NCI-H187 (cell line): ENCODE measurements around the gene MAGOH.
"Not testable (repeated sequence)": the region's sequence is repeated elsewhere in the genome, so short reads cannot be mapped to it uniquely, and the experiment has no call there.

Experiments
- DNase-seq, 2 experiments: peaks; one replicate each; lab custom pipeline; 2025; lab: John Stamatoyannopoulos, UW

Gene MAGOH

DNA sequence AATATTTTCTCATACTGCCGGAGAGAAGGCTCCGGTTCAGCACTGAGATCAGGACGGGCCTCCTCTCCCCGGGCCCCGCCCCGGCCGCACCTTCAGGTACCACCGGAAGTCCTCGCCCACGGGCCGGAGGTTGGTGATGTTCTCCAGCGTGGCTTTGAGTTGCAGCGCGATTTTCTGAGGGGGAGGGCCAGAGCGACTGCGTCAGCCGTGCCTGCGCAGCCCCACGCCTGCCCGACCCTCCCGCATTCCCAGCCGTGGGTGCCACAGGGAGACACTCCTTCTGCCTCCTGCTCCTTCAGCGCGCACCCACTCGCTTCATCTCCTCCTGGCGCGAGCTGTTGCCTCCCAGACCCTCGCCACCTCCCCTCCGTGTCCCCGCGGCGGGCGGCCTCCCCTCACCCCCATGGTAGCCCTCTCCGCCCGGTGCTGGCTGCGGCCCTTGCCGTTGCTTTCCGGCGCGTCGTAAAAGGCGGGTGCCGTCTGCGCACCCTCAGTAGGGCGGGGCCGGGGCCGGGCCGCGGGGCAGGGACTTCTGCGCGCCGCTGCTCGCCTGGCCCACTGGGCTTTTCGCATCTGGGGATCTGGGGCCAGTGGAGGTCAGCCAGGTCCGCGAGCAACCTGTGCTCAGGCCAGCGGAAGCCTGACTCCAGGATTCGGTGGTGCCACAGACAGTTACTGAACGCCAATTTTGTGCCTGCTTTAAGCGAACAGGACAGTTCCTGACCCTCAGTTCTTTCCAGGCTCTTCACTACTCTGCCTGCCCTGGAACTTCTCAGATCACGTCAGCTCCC is 18.0 kb downstream of the MAGOH start, which contains the start of gene CZIB:
CZIB (minus strand) TSS at position 464 of the 791 bp plus-strand sequence; CDS start at position 405, 59 bp downstream.
- DNase-seq, result peak; percentile 91 to 92

DNA sequence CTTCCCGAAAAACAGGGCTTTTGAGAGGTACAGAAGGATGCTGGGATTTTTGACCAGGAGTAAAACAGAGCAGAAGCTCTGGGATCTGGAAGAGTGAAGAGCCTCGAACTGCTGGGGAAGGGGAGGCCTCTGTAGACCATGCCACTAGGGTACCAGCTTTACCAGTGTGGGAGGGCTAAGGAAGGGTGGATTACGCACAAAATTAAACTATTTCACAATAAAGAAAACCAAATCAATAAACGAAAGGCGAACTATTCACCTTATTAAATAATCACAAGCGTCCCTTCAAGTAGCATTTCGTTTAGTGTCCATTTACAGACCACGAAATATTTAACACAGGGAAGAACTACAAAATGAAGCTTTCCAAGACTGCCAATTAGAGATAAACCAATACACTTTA is 18.6 kb downstream of the MAGOH start:
- DNase-seq, result no peak

DNA sequence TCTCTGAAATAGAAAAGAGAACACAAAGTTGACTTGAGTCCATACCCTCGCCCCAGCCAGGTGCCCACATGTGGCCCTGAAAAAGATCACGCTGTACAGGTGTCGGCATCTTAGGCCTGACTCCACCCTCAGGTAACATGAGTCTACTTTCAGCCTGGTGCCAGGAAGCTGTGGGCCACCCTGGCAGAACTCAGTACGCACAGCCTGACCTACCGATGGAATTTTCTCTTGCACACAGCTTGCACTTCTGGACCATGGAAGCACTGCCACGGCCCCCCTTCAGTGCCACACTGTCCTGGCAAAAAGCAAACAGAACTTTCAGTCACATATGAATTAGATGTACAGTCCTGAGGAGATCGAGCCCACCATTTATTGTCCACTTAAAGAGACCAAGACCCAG is 20.1 kb downstream of the MAGOH start:
- no peak for DNase-seq

DNA sequence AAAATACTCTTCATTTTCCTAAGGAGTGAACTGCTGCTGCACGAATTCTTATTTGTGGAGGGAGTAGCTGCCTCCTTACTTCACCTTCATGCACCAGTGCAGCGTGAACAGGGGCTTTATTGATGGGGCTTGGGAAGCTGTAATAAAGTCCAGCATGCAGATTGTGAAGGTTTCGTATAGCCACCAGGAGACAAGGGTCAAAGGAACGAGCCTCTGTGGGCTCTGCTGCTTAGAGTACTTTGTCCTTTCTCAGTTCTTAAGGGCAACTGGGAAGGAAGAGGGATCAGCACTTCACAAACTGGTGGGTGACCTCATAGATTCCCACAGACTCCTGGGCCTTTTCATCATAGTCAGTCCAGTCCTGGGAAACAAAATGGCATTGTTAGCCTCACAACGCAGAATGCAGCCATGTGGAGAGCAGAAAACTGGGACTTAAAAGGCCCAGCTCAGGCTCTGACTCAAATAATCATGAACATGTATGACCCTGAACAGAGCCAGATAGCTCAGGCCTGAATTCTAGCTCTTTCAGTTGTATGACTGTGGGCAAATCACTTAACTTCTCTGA is 23.9 kb downstream of the MAGOH start:
- no peak for DNase-seq

DNA sequence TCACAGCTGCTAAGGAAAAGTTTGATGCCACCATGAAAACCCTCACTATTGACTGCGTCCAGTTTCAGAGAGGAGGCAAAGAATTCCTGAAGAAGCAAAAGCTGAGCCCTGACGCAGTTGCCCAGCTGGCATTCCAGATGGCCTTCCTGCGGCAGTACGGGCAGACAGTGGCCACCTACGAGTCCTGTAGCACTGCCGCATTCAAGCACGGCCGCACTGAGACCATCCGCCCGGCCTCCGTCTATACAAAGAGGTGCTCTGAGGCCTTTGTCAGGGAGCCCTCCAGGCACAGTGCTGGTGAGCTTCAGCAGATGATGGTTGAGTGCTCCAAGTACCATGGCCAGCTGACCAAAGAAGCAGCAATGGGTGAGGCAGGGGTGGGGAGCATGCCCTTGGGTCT is 27.4 kb downstream of the MAGOH start:
- DNase-seq, result no peak

DNA sequence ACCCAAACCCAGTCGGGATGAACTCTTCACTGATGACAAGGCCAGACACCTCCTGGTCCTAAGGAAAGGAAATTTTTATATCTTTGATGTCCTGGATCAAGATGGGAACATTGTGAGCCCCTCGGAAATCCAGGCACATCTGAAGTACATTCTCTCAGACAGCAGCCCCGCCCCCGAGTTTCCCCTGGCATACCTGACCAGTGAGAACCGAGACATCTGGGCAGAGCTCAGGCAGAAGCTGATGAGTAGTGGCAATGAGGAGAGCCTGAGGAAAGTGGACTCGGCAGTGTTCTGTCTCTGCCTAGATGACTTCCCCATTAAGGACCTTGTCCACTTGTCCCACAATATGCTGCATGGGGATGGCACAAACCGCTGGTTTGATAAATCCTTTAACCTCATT is 28.0 kb downstream of the MAGOH start:
- DNase-seq, result no peak

DNA sequence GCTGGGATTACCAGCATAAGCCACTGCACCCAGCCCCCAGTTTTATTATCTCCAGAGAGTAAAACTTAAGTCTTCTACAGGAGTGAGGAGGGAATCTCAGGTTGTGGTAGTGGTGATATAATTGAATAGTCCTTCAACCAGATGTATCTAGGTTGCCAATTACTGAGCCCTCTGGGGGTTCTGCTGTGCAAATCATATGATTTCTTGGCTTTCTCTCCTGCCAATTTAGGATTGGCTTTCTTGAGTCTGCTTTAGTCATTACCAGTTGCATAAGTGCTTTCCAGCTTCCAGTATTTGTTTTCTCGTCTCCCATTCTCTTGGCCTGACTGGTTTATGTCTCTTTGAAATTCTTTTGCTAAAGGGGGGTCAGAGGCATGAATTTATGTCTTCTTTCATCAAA is 30.6 kb downstream of the MAGOH start:
- no peak for DNase-seq

DNA sequence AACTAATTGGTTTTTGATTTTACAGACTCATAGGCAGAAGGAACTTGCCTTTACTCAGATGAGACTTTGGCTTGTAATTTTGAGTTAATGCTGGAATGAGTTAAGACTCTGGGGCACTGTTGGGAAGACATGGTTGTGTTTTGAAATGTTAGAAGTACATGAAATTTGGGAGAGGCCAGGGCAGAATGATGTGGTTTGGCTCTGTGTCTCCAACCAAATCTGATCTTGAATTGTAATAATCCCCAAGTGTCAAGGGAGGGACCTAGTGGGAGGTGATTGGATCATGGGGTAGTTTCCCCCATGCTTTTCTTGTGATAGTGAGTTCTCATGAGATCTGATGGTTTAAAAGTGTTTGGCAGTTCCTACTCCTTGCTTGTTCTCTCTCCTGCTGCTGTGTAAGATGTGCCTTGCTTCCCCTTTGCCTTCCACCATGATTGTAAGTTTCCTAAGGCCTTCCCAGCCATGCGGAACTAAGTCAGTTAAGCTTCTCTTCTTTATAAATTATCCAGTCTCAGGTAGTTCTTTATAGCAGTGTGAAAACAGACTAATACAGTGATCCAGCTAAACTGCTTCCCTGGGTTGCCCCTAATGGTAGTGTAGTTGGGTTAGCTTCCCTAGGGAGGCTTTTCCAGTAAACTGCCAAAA is 31.5 kb downstream of the MAGOH start:
- DNase-seq, result no peak

DNA sequence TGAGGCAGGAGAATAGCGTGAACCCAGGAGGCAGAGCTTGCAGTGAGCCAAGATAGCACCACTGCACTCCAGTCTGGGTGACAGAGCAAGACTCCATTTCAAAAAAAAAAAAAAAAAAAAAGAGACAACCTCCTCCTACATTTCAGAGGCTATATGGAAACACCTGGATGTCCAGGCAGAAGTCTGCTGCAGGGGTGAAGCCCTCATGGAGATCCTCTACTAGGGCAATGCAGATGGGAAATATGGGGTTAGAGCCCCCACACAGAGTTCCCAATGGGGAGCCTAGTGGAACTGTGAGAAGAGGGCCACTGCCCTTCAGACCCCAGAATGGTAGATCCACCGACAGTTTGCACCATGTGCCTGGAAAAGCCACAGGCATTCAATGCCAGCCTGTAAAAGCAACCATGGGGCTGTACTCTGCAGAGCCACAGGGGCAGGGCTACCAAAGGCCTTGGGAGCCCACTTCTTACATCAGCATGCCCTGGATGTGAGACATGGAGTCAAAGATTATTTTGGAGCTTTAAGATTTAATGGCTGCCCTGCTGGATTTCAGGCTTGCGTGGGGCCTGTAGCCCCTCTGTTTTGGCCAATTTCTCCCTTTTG is 32.1 kb downstream of the MAGOH start:
- DNase-seq, result not testable (repeated sequence)

DNA sequence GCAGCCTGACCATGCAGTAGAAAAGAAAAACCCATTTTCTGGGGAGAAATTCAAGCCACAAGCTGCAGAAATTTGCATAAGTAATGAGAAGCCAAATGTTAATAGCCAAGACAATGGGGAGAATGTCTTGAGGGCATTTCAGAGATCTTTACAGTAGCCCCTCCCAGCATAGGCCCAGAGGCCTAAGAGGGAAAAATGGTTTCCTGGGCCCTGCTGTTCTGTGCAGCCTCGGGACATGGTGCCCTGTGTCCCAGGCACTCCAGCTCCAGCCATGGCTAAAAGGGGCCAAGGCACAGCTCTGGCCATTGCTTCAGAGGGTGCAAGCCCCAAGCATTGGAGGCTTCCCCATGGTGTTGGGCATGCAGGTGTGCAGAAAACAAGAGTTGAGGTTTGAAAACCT is 32.8 kb downstream of the MAGOH start:
- not testable (repeated sequence) for DNase-seq

DNA sequence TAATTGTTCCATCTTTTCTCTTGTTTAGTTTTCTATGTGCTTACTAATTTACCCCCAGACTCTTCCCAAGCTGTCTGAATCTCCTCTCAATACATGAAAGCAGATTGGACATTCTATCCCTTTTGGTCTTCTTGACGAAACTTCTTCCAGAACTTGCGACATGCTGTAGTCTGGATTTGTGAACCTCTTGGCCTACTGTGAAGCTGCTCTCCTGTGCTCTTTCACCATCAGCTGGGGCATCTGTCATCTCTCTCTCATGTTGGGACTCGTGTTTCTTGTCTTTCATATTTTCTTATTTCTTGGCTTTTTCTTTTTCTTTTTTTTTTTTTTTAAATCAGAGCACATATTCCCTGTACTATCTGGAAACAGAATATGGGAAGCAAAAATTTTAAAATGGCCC is 34.9 kb downstream of the MAGOH start:
- no peak for DNase-seq

DNA sequence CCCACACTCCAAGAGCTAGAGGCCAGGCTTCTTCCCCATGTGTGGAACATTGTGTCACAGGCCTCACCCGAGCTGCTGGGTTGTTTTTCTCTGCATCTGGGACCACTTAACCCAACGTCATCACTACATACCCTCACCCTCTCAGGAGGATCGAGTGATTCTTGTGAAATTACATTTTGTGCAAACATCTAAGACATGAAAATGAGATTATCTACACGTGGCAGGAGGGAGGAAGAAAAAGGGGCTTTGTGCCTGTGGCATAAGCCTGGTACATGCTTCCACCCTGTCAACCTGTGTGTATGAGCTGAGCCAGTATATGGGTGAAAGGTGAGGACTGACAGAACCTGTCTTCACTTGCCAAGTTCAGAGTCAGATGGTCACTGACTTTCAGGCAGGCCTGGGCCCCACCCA is 40.1 kb downstream of the MAGOH start:
- no peak for DNase-seq

DNA sequence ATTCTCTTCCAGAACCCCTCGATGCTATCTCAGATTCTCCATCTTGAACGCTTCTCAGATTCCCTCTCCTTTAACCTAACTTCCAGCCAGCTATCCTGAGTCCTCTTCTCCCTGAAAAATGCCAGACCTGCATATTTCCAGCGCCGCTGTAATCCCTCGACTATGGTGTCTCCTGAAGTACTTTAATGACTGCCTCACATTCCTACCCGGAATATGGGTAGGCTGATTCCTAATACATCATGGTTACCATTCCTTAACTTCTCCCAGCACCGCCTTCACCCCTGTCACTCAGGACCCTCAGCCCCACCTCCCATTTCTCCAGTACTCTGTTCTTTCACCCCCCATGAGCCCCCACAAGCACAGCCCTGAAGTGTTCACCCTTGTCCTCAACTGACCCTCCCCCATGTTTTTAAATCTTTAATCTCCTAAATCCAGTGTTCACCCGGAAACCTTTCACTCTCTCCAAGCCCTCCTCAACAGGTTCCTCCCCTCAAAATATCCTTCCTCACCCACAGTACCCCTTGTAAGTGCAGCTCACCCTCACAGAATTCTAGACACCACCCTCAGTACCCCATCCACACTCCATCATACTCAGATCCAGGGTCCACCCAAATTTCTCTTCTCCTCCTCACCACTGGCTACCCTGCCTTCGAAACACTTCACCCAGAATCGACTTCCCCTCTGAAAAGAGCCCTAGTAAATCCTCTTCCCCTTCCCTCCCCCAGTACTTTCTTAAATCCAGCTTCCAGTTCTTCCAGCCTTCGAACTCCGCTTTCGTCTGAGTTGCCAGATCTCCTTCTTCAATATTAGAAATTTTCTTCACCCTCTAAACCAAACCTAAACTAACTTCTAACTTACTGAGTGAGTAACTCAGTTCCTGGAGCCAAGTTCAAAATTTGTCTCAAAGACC is 40.8 kb downstream of the MAGOH start:
- DNase-seq, result no peak

DNA sequence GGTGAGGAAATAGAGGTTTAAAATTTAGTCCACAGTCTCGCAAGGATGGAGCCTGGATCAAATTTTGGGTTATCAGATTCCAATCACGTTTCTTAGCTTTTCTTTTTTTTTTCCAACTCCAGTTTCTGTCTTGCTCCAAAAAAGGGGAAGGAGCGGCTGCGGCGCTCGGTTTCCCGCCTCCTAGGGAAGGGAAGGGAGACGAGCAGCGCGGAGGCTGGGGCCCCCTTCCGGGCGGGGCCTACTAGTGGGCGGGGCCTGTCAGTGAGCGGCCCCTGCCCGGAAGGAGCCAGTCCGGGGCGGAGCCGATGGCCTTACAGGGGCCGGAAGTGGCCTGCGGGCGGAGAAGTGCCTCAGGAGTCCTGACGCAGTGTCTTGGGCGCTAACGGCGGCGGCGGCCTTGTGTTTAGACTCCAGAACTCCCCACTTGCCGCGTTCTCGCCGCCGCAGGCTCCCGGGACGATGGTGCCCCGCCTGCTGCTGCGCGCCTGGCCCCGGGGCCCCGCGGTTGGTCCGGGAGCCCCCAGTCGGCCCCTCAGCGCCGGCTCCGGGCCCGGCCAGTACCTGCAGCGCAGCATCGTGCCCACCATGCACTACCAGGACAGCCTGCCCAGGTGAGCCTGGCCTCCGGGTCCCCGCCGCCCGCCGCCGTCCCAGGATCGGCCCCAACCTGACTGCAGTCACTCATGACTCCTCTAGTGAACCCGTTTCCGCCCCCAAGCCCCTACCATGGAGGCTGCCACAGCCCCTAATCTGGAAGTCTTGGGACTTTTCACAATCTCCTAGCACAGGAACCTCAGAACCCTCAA is 41.6 kb downstream of the MAGOH start, which contains the start of gene CPT2:
CPT2 (plus strand) TSS at position 340 of the 806 bp plus-strand sequence; CDS start at position 460, 120 bp downstream.
- peak; percentile 69 to 89 for DNase-seq

DNA sequence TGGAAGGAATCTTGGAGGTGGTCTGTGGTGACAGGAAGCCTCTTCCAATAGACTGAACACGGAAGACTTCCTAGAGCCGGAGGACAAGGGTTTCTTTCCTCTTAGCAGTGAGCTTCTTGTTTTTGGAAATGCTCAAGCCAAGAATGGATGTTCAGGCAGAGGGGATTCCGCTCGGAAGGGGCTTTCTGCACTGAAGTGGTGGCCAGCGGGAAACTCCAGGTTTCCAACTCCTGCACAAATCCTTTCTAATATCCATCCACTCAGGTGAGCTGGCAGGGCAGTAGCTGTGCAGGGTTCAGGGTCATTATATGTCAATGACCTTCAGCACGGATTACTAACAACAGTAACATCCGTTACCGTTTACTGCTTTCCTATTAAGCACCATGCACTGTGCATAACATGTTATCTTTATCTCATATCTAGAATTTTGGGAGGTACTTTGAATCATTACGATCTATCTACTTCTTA is 42.3 kb downstream of the MAGOH start:
- no peak for DNase-seq

DNA sequence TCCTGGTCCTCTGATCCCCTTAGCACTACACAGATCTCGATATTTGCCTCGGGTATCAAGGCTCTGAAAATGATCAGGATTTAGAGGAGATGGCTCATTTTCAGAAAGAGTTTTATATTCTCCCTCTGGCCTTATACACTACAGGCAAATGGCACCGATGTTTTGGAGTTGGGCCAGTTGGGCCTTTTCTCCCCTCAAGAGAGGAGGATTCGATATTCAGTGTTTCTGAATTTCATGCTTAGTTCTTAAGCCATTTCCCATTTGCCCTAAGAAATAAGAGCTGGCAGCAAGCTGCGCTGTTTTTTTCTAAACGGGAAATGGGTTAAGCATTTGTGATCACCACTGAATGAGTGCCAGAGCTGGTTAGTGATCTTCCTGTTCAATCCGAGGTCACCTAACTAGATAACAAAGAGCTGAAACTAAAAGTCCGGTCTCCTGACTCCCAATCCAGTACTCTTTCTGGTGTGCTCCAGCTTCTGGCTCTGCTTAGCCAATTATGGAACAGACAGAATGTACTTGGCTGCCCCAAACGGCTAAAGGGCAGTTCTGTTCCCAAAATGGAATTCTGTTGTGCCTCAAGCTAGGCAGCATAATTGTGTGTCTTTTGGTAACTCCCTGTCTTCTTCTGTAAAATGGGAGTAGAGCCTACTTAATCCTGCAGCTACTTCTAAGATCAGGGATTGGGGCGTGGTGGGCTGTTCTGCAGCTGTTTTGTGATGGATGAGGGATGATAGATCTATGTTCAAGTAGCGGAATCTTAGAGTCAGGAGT is 42.9 kb downstream of the MAGOH start:
- no peak for DNase-seq

DNA sequence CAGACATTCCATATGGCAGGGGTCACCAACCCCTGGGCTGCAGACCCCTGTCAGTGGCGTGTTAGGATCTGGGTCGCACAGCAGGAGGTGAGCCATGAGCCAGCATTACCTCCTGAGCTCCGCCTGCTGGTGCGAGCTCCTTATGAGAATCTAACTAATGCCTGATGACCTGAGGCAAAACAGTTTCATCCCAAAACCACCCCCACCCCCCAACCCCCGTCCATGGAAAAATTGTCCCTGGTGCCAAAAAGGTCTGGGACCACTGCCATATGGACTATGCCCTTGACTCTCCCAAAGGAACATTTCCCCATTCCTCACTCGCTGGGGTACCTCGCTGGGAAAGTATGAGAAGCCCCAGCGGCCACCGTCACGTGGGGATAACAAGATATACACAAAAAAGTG is 48.1 kb downstream of the MAGOH start:
- DNase-seq, result no peak

DNA sequence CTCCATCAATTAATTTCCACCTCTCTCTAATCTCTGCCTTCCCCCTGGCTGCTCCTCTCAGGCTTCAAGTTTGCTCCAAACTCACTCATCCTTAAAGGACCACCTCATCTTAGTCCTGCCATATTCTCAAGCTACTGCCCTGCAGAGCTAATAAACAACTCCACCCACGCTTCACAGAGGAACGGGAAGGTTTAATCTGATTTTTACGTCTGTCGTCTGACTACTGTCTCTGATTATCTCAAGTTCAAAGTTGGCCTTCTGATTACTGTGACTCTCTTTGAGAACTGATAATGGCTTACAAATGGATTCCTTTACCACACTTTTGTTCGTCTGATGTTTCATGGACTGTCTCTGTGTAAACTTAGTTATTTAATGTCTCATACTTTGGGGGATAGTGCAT is 49.3 kb downstream of the MAGOH start:
- DNase-seq, result no peak

DNA sequence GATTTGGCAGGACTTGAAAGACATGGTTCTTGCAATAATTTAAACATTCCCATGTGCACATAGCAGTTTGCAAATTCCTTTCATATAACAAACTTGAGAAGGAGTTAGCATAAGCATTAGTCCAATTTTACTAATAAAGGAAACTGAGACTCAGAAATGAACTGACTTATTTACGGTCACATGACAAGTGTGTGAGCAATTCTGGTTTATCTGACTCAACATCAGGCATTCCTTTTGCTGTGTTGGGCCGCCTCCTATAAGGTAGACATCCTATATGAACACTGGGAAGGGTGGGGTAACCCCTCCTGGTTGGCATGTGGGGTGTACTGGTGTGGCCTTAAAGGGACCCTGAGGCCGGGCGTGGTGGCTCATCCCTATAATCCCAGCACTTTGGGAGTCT is 50.2 kb downstream of the MAGOH start:
- DNase-seq, result no peak

DNA sequence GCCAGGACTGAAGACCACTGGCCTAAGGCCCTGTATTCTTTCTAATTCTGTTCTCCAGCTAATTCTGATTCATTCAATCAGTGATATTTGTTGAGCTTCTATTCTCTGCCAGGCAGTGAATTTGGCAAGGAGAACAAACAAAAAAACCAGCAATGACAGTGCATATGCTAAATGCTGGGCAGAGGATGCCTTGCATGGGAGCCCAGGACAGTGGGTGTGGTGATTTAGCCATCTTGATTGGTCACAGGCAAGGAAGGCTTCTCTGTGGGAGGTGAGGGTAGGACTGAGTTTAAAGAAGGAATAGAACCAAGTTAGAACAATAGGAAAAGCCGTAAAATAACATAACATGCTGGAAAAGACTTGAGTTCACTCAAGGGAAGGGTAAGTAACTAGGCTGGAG is 50.9 kb downstream of the MAGOH start:
- no peak for DNase-seq
